HPDE6-E6E7 (cell line): Measurements from ENCODE around the gene SPHK2.
"Not testable (repeated sequence)": the region's sequence is repeated elsewhere in the genome, so short reads cannot be mapped to it uniquely, and the experiment has no call there.

Experiments
- DNase-seq: peaks from one replicate; pipeline ENCODE4 v3.0.0; 2011; ENCODE audit warnings: missing footprints; ENCODE audit errors: extremely low spot score

SPHK2 gene

DNA sequence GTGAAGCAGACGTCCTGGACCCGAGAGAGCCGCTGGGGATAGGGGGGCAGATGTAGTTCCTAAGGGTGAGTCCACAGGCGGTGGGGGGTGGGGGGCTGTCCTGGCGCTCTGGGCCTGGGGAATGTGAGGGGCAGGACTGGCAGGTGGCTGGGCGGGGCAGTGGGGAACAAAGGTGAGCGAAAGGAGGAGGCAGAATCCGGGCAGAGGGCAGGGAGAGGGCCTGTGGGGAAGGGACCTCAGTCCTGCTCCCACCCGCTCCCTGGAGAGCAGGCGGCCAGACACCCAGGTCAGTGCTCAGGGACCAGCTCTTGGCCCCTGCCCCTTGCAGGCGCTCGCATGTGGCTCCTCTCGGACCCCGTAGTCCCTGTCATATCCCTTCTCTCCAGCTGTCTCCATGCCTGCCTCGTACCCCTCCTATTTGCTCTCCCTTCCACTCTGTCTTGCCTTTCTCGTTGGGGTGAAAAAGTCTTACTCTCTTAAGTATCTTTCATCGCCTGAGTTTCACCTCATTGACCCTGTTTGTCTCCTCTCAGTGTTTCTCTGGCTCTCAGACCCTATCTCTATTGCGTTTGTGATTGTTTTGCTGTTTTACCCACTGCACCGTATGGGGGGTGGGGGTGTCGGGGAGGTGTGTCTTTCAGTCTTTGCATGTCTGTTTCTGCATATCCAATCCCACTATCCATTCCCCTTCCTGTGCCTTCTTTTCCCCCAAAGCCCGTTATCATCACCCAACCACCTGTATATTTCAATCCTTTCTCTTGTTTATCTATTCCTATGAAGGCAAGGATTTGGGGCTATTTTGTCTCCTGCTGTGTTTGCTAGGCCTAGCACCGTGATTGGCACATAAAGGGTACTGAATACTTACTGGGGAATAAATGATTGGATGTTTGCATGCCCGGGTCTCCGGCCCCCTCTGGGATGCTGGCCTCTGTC lies 5.8 kb downstream of the SPHK2 start:
- DNase-seq = no peak

DNA sequence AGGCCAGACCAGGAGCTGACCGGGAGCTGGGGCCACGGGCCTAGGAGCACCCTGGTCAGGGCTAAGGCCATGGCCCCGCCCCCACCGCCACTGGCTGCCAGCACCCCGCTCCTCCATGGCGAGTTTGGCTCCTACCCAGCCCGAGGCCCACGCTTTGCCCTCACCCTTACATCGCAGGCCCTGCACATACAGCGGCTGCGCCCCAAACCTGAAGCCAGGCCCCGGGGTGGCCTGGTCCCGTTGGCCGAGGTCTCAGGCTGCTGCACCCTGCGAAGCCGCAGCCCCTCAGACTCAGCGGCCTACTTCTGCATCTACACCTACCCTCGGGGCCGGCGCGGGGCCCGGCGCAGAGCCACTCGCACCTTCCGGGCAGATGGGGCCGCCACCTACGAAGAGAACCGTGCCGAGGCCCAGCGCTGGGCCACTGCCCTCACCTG lies 6.6 kb downstream of the SPHK2 start:
- DNase-seq = no peak

DNA sequence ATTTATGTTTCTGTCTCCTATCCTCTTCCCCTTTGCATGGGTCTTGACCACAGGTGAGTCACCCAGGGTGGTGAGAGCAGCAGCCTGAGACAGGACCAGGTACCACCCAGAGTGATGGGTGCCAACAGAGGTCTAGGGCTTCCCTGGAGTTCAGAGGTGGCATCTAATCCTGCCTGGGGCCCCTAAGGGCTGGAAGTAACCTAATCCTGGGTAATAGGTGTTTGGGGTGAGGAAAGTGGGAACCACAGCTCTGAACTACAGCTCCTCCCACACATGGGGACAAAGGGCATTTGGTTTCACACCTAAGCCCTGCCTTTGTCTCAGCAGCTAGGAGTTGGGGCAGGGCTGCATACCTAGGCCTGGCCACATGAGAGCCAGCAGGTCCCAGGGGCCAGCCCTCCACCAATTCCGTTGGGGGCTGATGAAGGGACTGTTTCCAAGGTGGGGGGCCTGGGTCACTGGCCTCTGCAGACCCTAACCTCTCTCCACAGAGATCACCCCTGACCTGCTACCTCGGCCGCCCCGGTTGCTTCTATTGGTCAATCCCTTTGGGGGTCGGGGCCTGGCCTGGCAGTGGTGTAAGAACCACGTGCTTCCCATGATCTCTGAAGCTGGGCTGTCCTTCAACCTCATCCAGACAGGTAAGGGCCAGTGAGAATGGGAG lies 8.0 kb downstream of the SPHK2 start:
- no peak for DNase-seq

DNA sequence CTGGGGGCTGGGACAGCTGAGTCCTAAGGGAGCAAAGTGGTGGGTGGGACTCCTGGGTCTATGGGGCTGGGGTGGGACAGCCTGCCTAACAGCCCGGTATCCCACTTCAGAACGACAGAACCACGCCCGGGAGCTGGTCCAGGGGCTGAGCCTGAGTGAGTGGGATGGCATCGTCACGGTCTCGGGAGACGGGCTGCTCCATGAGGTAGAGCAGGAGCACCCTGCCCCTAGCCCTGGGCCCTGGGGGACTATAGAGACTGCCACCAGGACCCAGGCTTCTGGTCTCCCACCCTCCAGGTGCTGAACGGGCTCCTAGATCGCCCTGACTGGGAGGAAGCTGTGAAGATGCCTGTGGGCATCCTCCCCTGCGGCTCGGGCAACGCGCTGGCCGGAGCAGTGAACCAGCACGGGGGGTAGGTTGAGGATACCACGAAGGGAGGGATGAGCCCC lies 8.6 kb downstream of the SPHK2 start:
- DNase-seq = no peak

DNA sequence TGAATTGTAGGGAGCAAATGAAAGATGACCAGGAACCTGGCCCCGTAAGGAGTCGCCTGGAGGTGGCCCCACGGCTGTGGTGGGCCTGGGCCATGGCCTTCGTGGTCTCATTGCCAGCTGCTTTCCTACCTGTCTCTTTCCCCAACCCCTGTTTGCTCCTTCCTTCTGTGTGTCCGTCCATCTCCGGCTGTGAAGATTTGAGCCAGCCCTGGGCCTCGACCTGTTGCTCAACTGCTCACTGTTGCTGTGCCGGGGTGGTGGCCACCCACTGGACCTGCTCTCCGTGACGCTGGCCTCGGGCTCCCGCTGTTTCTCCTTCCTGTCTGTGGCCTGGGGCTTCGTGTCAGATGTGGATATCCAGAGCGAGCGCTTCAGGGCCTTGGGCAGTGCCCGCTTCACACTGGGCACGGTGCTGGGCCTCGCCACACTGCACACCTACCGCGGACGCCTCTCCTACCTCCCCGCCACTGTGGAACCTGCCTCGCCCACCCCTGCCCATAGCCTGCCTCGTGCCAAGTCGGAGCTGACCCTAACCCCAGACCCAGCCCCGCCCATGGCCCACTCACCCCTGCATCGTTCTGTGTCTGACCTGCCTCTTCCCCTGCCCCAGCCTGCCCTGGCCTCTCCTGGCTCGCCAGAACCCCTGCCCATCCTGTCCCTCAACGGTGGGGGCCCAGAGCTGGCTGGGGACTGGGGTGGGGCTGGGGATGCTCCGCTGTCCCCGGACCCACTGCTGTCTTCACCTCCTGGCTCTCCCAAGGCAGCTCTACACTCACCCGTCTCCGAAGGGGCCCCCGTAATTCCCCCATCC lies 9.4 kb downstream of the SPHK2 start:
- DNase-seq = no peak

DNA sequence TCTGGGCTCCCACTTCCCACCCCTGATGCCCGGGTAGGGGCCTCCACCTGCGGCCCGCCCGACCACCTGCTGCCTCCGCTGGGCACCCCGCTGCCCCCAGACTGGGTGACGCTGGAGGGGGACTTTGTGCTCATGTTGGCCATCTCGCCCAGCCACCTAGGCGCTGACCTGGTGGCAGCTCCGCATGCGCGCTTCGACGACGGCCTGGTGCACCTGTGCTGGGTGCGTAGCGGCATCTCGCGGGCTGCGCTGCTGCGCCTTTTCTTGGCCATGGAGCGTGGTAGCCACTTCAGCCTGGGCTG lies 9.9 kb downstream of the SPHK2 start:
- DNase-seq = no peak

DNA sequence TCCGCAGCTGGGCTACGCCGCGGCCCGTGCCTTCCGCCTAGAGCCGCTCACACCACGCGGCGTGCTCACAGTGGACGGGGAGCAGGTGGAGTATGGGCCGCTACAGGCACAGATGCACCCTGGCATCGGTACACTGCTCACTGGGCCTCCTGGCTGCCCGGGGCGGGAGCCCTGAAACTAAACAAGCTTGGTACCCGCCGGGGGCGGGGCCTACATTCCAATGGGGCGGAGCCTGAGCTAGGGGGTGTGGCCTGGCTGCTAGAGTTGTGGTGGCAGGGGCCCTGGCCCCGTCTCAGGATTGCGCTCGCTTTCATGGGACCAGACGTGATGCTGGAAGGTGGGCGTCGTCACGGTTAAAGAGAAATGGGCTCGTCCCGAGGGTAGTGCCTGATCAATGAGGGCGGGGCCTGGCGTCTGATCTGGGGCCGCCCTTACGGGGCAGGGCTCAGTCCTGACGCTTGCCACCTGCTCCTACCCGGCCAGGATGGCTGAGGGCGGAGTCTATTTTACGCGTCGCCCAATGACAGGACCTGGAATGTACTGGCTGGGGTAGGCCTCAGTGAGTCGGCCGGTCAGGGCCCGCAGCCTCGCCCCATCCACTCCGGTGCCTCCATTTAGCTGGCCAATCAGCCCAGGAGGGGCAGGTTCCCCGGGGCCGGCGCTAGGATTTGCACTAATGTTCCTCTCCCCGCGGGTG lies 10.4 kb downstream of the SPHK2 start:
- no peak for DNase-seq

- no peak for DNase-seq
These were observed 11.2 kb downstream of the SPHK2 start for GRCh38 chr19:48630296-48631063.

GRCh38 chr19:48631225-48631624 lies 11.9 kb downstream of the SPHK2 start:
- DNase-seq = no peak

DNA sequence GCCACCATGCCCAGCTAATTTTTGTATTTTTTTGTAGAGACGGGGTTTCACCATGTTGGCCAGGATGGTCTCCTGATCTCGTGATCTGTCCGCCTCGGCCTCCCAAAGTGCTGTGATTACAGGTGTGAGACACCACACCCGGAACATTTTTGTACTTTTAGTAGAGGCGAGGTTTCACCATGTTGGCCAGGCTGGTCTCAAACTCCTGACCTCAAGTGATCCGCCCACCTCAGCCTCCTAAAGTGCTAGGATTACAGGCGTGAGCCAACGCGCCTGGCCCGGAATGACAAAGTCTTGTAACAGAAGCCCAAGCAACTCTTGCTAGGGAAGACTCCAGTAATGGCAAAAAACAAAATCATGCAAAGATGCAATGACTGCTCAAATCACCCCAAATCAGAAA lies 13.0 kb downstream of the SPHK2 start:
- DNase-seq = not testable (repeated sequence)

- no peak for DNase-seq
These were observed 13.4 kb downstream of the SPHK2 start for GRCh38 chr19:48632692-48633147.

GRCh38 chr19:48633148-48634035 lies 14.1 kb downstream of the SPHK2 start:
- no peak for DNase-seq

GRCh38 chr19:48634036-48634342 lies 14.7 kb downstream of the SPHK2 start:
- no peak for DNase-seq

DNA sequence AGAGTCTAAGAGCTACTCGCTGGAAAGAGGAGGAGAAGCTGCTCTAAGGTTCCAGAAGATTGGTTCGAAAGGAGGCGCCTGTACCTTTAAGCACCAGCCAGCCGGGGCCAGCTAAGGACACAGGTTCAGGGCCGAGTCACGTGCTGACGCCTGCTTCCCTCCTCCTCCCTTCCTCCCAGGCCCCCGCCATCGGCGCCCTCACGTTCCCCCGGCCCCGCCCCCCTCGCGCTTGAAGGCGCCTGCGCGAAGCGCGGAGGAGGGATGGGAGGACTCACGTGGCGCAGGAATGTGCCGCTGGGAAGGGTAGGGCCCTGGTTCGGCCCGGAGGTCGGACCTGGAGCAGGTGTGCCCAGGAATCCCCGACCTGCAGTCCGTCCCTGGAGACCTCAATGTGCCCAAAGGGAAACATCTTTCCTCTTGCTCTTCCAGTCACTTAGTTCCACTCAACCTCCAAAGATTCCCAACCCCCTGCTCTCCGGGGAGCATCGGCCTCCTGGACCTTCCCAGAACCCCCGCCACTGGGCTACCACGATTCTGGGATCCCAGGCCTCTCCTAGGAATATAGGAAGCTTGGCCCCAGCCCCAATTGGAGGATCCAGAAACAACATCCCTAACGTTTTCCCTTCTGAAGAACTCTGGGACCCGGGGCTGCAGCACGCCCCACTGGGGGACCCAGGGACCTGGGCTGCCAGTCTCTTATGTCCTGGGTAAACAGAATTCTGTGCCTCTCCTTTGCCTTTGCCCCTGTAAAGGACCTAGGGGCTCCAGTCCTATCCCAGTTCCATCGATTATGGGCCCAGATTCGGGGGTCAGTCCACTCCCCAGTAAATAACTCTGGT lies 15.3 kb downstream of the SPHK2 start:
- no peak for DNase-seq

DNA sequence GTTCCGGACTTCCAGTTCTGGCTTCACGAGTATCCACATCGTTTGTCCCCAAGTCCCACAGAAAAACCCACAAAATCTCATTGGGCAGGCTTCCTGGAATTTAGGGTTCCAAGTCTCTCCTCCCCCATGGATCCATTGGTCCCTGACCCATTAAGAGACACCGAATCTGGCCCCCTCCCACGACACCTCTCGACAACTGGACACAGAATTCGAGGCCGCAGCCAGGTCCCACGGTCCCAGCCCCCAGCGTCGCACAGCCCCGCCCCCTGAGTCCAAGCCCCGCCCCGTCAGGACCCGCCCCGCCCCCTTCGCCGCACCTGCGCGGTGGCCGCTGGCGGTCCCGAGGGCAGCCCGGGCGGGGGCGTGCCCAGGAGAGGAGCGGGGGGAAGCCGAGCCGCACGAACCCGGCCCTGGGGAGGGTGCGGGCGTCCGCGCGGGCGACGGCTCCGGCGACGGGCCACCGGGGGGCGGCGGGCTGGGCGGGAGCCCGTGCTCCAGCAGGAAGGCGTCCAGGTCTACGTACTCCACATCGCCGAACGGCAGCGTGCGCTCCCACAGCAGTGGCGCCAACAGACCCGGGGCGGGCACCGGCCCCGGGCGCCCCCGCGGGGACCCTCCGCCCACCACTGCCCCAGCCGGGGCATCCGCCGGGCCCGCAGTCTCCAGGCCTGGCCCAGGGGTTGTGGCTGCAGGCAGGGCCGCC lies 16.1 kb downstream of the SPHK2 start:
- DNase-seq = no peak

DNA sequence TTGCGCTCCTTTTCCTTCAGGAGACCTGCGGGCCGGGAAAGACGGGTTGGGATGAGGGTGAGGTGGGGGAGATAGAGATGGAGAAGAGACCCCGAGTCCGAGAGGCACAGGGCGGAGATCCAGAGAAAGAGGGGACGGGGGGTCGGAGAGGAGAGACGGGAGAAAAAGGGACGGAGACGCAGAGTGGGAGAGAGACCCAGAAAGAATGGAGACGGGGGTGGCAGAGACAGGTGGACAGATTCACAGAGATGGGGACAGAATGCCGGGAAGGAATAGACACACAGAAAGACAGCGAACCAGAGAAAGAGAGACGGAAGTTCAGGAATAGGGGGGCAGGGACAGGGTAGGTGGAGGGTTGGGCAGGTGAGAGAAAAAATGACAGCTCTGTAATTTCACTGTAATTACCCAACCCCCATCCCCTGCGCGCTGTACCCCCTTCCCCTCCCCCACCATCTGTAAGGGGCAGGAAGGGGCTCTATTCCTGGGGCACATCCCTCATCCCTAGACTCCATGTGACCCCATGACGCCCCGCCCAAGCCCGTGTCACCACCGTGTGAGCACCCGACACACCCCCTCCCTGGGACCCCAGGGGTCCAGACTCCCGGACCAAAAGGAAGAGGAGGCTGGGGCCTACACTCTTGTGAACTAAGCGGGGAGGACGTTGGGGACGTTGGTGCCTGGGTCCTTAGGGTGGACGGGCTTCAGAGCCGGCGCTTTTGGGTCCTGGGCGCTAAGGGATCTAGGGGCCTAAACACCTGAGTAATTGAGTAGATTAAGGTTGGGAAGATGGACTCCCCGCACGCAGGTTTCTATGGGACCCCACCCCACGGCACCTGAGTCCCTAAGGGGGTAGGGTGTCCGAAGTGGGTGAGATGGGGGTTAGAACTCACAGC lies 16.9 kb downstream of the SPHK2 start:
- no peak for DNase-seq

DNA sequence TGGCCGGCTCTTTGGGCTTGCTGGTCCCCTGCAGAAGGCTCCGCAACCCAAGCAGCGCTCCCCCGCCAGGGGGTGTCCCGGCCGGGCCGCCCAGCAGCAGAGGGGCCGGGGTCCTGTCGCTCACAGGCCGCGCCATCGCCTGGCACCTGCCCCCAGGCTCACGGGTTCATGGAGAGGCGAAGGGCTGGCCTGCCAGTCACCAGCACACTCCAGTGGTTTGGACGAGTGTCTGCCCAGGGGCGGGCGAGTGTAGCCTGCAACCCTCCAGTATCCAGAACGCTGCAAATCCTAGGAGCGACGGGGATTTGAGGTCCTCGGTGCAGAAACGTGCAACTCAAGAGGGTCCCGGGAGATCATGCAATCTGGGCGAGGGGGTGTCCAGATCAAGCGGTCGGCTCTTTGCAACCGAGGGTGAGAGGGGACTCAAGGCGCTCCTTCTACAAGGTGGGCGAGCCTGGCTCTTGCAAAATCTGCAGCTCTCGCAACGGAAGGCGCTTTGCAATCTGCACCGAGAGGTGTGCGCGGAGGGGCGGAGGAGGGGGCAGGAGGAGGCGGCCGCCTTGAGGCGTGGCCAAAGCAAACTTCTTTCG lies 17.6 kb downstream of the SPHK2 start, which contains the start of gene DBP:
Gene DBP, minus strand, starts transcription at position 521 of the 590 bp plus-strand sequence. Its CDS starts 385 bp downstream, at position 136.
- DNase-seq = no peak
